HCT116 (cell line): Measurements from ENCODE around the gene SHROOM3.

Source experiments
- CBX3 ChIP-seq: IDR thresholded peaks from 2 replicates; pipeline ENCODE4 v1.6.1; 2012; ENCODE audit warnings: low read depth
- EZH2phosphoT487 ChIP-seq: fragments of 200-600 bp; IDR thresholded peaks from 2 replicates; pipeline ENCODE4 v1.6.1; 2018; ENCODE audit warnings: antibody characterized with exemption, borderline replicate concordance
- FOSL1 ChIP-seq: IDR thresholded peaks from 2 replicates; pipeline ENCODE4 v1.6.1; 2012; ENCODE audit warnings: low read depth
- JUND ChIP-seq: IDR thresholded peaks from 2 replicates; pipeline ENCODE4 v1.6.1; 2012
- SIN3A ChIP-seq: IDR thresholded peaks from 2 replicates; pipeline ENCODE4 v1.6.1; 2012; ENCODE audit warnings: low read depth
- SRF ChIP-seq: IDR thresholded peaks from 2 replicates; pipeline ENCODE4 v1.6.1; 2012; ENCODE audit warnings: low read depth
- TF ChIP-seq, protein P1 (sequence below), 3 experiments: fragments of 200-600 bp in 1 of 3; sonication (generic) in 1 of 3; IDR thresholded peaks in 2 of 3; conservative IDR thresholded peaks in 1 of 3; 2 replicates each; pipeline ENCODE4 v1.5.1; 2012 to 2017; ENCODE audit warnings: low read depth in 2 of 3, low read length in 2 of 3, antibody characterized with exemption in 1 of 3, borderline replicate concordance in 1 of 3, control low read depth in 1 of 3, mild to moderate bottlenecking in 1 of 3, mixed read lengths in 1 of 3, mixed run types in 1 of 3, moderate library complexity in 1 of 3; ENCODE audit not compliant: insufficient read depth in 1 of 3

DNA sequence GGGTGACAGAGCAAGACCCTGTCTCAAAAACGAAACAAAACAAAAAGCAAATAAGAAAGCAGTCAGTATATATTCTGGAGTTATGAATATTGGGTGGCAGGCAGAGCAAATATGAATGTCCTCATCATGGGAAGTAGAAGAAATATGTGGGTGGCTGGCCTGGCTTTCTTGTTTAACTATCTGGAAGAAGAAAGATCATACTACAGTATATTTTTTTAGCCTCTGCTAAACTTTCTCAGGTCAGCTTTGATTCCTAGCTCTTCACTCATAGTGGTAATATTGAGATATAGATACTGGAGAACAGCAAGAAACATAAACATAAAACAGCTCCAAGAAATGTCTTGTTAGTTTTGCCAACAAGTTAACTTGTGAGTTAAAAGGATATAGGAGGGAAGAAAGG, 270.4 kb downstream of the SHROOM3 start:
- TF ChIP-seq FOSL1 (no peak), EZH2phosphoT487 (no peak), CBX3 (no peak), JUND (no peak), SRF (no peak), SIN3A (no peak)
- TF ChIP-seq, protein P1, sequence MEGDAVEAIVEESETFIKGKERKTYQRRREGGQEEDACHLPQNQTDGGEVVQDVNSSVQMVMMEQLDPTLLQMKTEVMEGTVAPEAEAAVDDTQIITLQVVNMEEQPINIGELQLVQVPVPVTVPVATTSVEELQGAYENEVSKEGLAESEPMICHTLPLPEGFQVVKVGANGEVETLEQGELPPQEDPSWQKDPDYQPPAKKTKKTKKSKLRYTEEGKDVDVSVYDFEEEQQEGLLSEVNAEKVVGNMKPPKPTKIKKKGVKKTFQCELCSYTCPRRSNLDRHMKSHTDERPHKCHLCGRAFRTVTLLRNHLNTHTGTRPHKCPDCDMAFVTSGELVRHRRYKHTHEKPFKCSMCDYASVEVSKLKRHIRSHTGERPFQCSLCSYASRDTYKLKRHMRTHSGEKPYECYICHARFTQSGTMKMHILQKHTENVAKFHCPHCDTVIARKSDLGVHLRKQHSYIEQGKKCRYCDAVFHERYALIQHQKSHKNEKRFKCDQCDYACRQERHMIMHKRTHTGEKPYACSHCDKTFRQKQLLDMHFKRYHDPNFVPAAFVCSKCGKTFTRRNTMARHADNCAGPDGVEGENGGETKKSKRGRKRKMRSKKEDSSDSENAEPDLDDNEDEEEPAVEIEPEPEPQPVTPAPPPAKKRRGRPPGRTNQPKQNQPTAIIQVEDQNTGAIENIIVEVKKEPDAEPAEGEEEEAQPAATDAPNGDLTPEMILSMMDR (IDR thresholded peaks at IDR 0.05 in 2 of 3, conservative IDR thresholded peaks at IDR 0.05 in 1 of 3; ENCODE audit: borderline replicate concordance in 1 of 3, insufficient read depth in 1 of 3, low read depth in 2 of 3, low read length in 2 of 3) = no peak
